HEK293 (cell line): ENCODE data around the gene GSTM4.

Experiments used
- CTCF ChIA-PET: fragments of 350-600 bp; formaldehyde crosslinking; extraction: SDS; loops from one replicate; lab custom pipeline; 2021; ENCODE audit warnings: antibody characterized with exemption; lab: Yijun Ruan, JAX
- POLR2A ChIA-PET: fragments of 300-600 bp; formaldehyde crosslinking; extraction: SDS; loops from one replicate; lab custom pipeline; 2020; ENCODE audit warnings: antibody characterized with exemption, inconsistent platforms; lab: Yijun Ruan, JAX
- H3K27ac ChIP-seq: fragments of 200-500 bp; sonication (Bioruptor generic); 2 replicates; pipeline ENCODE4 v1.5.1; 2014; ENCODE audit warnings: low read depth, low read length, control low read depth, inconsistent platforms; ENCODE audit errors: extremely low read depth
- H3K36me3 ChIP-seq, 2 experiments: fragments of 200-500 bp in 1 of 2; sonication (Bioruptor generic) in 1 of 2; 1 replicate in 1 of 2; 2 replicates in 1 of 2; pipeline ENCODE4 v1.5.1; 2014 to 2017; ENCODE audit warnings: inconsistent platforms in 2 of 2, low read length in 2 of 2; ENCODE audit not compliant: control insufficient read depth in 2 of 2, insufficient read depth in 1 of 2
- H3K4me1 ChIP-seq: fragments of 200-500 bp; sonication (Bioruptor generic); 2 replicates; pipeline ENCODE4 v1.5.1; 2014; ENCODE audit warnings: mild to moderate bottlenecking, low read length, inconsistent platforms; ENCODE audit not compliant: control insufficient read depth, insufficient read depth
- H3K4me3 ChIP-seq: 2 replicates; pipeline ENCODE4 v1.5.1; 2011; ENCODE audit warnings: low read depth, mild to moderate bottlenecking, control low read depth, low read length, moderate library complexity
- H3K9me3 ChIP-seq: fragments of 200-500 bp; sonication (Bioruptor generic); 2 replicates; pipeline ENCODE4 v1.5.1; 2014; ENCODE audit warnings: low read depth, low read length, inconsistent platforms; ENCODE audit not compliant: control insufficient read depth, insufficient read depth
- PRDM10 ChIP-seq: fragments of 450-650 bp; formaldehyde crosslinking; IDR thresholded peaks from 2 replicates; pipeline ENCODE4 v1.5.1; 2016; ENCODE audit warnings: missing biosample characterization, missing genetic modification characterization
- TRIM28 ChIP-seq: IDR thresholded peaks from 2 replicates; pipeline ENCODE4 v1.6.1; 2011; ENCODE audit warnings: low read length, control low read depth, borderline replicate concordance
- YY1 ChIP-seq: fragments of 450-650 bp; formaldehyde crosslinking; IDR thresholded peaks from 2 replicates; pipeline ENCODE4 v1.5.1; 2018; ENCODE audit warnings: missing biosample characterization, missing genetic modification characterization
- ZFP69B ChIP-seq: fragments of 450-650 bp; formaldehyde crosslinking; IDR thresholded peaks from 2 replicates; pipeline ENCODE4 v1.5.1; 2016; ENCODE audit warnings: missing biosample characterization, missing genetic modification characterization
- ZNF133 ChIP-seq: fragments of 450-650 bp; formaldehyde crosslinking; IDR thresholded peaks from 2 replicates; pipeline ENCODE4 v1.5.1; 2016; ENCODE audit warnings: missing biosample characterization, missing genetic modification characterization
- ZNF335 ChIP-seq: fragments of 450-650 bp; formaldehyde crosslinking; conservative IDR thresholded peaks from 2 replicates; pipeline ENCODE4 v1.5.1; 2016; ENCODE audit warnings: missing biosample characterization, missing genetic modification characterization
- ZNF398 ChIP-seq: fragments of 450-650 bp; formaldehyde crosslinking; IDR thresholded peaks from 2 replicates; pipeline ENCODE4 v1.5.1; 2017; ENCODE audit warnings: missing biosample characterization, missing genetic modification characterization
- ZNF404 ChIP-seq: fragments of 450-650 bp; formaldehyde crosslinking; IDR thresholded peaks from 2 replicates; pipeline ENCODE4 v1.5.1; 2017; ENCODE audit warnings: missing biosample characterization, missing genetic modification characterization
- ZNF473 ChIP-seq: fragments of 450-650 bp; formaldehyde crosslinking; IDR thresholded peaks from 2 replicates; pipeline ENCODE4 v1.5.1; 2017; ENCODE audit warnings: missing biosample characterization, missing genetic modification characterization
- ZNF514 ChIP-seq: fragments of 450-650 bp; formaldehyde crosslinking; IDR thresholded peaks from 2 replicates; pipeline ENCODE4 v1.5.1; 2016; ENCODE audit warnings: missing biosample characterization, missing genetic modification characterization
- ZNF585B ChIP-seq: fragments of 450-650 bp; formaldehyde crosslinking; IDR thresholded peaks from 2 replicates; pipeline ENCODE4 v1.5.1; 2016; ENCODE audit warnings: missing biosample characterization, missing genetic modification characterization
- ZNF624 ChIP-seq: fragments of 450-650 bp; formaldehyde crosslinking; IDR thresholded peaks from 2 replicates; pipeline ENCODE4 v1.5.1; 2017; ENCODE audit warnings: missing biosample characterization, missing genetic modification characterization
- ZNF658 ChIP-seq: fragments of 450-650 bp; formaldehyde crosslinking; IDR thresholded peaks from 2 replicates; pipeline ENCODE4; 2016; ENCODE audit warnings: missing biosample characterization, missing genetic modification characterization
- ZNF76 ChIP-seq: fragments of 450-650 bp; formaldehyde crosslinking; IDR thresholded peaks from 2 replicates; pipeline ENCODE4; 2016; ENCODE audit warnings: low read depth, missing biosample characterization, missing genetic modification characterization, borderline replicate concordance

GSTM4 gene

GRCh38 chr1:109622137-109622892 is 33.6 kb upstream of the GSTM4 start:
- peaks cover 4% of the 10 kb centered on the region; the same call in 1 of the 2 replicates for H3K4me1 ChIP-seq
- CTCF ChIA-PET, result interaction anchor here (0.6 to 1.1 kb wide), 3 partner anchors 76 to 491 kb away, joined by 3 to 4 read pairs (median 3); no protein-coding TSS in a partner anchor

GRCh38 chr1:109622895-109623294 is 33.0 kb upstream of the GSTM4 start:
- POLR2A ChIA-PET, result no interaction called here
- Histone ChIP-seq H3K36me3 (peaks cover 4 to 29% of the 10 kb centered on the region in 2 experiments; a peak in 2 of 3 replicates), H3K4me3 (no peak overlapping the region), H3K27ac (no peak overlapping the region), H3K4me1 (peaks cover 4% of the 10 kb centered on the region; the same call in 1 of the 2 replicates), H3K9me3 (no peaks in the 10 kb centered on the region)
- 0 out of 2 replicates have a peak, but pooled peaks have one; percentile 25 for TF ChIP-seq ZNF335 (tag by site-specific recombination)
- no peak for TF ChIP-seq ZFP69B (tag by site-specific recombination)
- TF ChIP-seq ZNF585B (tag by site-specific recombination), result no peak
- TF ChIP-seq ZNF404 (tag by site-specific recombination), result no peak
- TF ChIP-seq YY1, result no peak
- no peak for TF ChIP-seq ZNF658 (tag by site-specific recombination)
- CTCF ChIA-PET, result interaction anchor here (0.7 kb wide), 1 partner anchor 491 kb away, joined by 3 read pairs; no protein-coding TSS in a partner anchor

More at GRCh38 chr1:109622137-109622892, 33.6 kb upstream of the GSTM4 start:
- no peak overlapping the region for H3K4me3 ChIP-seq
- POLR2A ChIA-PET, result interaction anchor here (1.2 kb wide), 1 partner anchor 74 kb away, joined by 3 read pairs; the partner anchor contains the start of gene GNAI3
- TF ChIP-seq ZNF76 (tag by site-specific recombination) (no peak), ZNF514 (no peak), TRIM28 (no peak), ZNF398 (no peak), ZNF473 (tag by site-specific recombination) (no peak), ZNF624 (tag by site-specific recombination) (no peak), ZNF133 (tag by site-specific recombination) (no peak)
- H3K27ac ChIP-seq, result no peak overlapping the region
- H3K9me3 ChIP-seq, result no peaks in the 10 kb centered on the region
- H3K36me3 ChIP-seq, result peaks cover 0 to 23% of the 10 kb centered on the region in 2 experiments; a peak in 2 of 3 replicates

GRCh38 chr1:109623601-109624161 is 32.2 kb upstream of the GSTM4 start:
- Histone ChIP-seq H3K36me3 (peaks cover 4 to 37% of the 10 kb centered on the region in 2 experiments; a peak in 2 of 3 replicates), H3K4me3 (no peak overlapping the region), H3K9me3 (no peaks in the 10 kb centered on the region), H3K4me1 (peaks cover 4% of the 10 kb centered on the region; the same call in 1 of the 2 replicates), H3K27ac (no peak overlapping the region)
- POLR2A ChIA-PET, result interaction anchor here (1.1 kb wide), 1 partner anchor 9 kb away, joined by 4 read pairs; no protein-coding TSS in a partner anchor
- CTCF ChIA-PET, result interaction anchor here (1.3 kb wide), 1 partner anchor 78 kb away, joined by 4 read pairs; no protein-coding TSS in a partner anchor
- TF ChIP-seq ZNF624 (tag by site-specific recombination) (no peak), PRDM10 (peak; percentile 92)
